ENCODE measurements around the gene NISCH. TPM values are rescaled to one million over a fixed set of nuclear protein-coding genes. Genes with fewer than 3 reads are reported as not detected.

NISCH gene
- polyA plus RNA-seq, 4 donors, result 95.0 to 110 (median 105) TPM

GRCh38 chr3:52446631-52447511 lies 8.5 kb upstream of the NISCH start:
- no peak for DNase-seq (ENCODE audit: low read depth in 4 of 4, low spot score in 3 of 4)

- no peak for DNase-seq (ENCODE audit: low read depth in 4 of 4, low spot score in 3 of 4)
Observed at GRCh38 chr3:52447512-52448355, 7.7 kb upstream of the NISCH start.

- DNase-seq (ENCODE audit: low read depth in 4 of 4, low spot score in 3 of 4), result no peak
Observed at GRCh38 chr3:52450489-52451236, 4.7 kb upstream of the NISCH start.

GRCh38 chr3:52451237-52452083 lies 3.9 kb upstream of the NISCH start:
- no peak for DNase-seq (ENCODE audit: low read depth in 4 of 4, low spot score in 3 of 4)

- no peak for DNase-seq (ENCODE audit: low read depth in 4 of 4, low spot score in 3 of 4)
Observed at GRCh38 chr3:52452126-52452525, 3.3 kb upstream of the NISCH start.

- DNase-seq (ENCODE audit: low read depth in 4 of 4, low spot score in 3 of 4), result no peak
Observed at GRCh38 chr3:52452570-52453221, 2.7 kb upstream of the NISCH start.

- DNase-seq (ENCODE audit: low read depth in 4 of 4, low spot score in 3 of 4), result no peak
Observed at GRCh38 chr3:52453496-52454249, 1.7 kb upstream of the NISCH start, which contains the start of gene TNNC1. TSS of gene TNNC1 (minus strand) at chr3:52454041. CDS start at chr3:52454015, 26 bp downstream.

GRCh38 chr3:52454250-52454937 lies 1.0 kb upstream of the NISCH start:
- DNase-seq (ENCODE audit: low read depth in 4 of 4, low spot score in 3 of 4), result no peak

GRCh38 chr3:52454938-52455282 lies 494 bp upstream of the NISCH start:
- DNase-seq (ENCODE audit: low read depth in 4 of 4, low spot score in 3 of 4), result no peak

GRCh38 chr3:52456169-52456799 lies 880 bp downstream of the NISCH start:
- DNase-seq (ENCODE audit: low read depth in 4 of 4, low spot score in 3 of 4), result no peak

GRCh38 chr3:52456800-52457183 lies 1.4 kb downstream of the NISCH start:
- DNase-seq (ENCODE audit: low read depth in 4 of 4, low spot score in 3 of 4), result no peak

- DNase-seq (ENCODE audit: low read depth in 4 of 4, low spot score in 3 of 4), result no peak
Observed at GRCh38 chr3:52458031-52458760, 2.8 kb downstream of the NISCH start.

GRCh38 chr3:52458770-52459545 lies 3.6 kb downstream of the NISCH start:
- no peak for DNase-seq (ENCODE audit: low read depth in 4 of 4, low spot score in 3 of 4)

- DNase-seq (ENCODE audit: low read depth in 4 of 4, low spot score in 3 of 4), result no peak
Observed at GRCh38 chr3:52461874-52462273, 6.5 kb downstream of the NISCH start.

- DNase-seq (ENCODE audit: low read depth in 4 of 4, low spot score in 3 of 4), result no peak
Observed at GRCh38 chr3:52463416-52463815, 8.0 kb downstream of the NISCH start.

- DNase-seq (ENCODE audit: low read depth in 4 of 4, low spot score in 3 of 4), result no peak
Observed at GRCh38 chr3:52468336-52468735, 12.9 kb downstream of the NISCH start.
